ENCODE results near the gene POU2F1.
"Not testable (repeated sequence)": the region's sequence is repeated elsewhere in the genome, so short reads cannot be mapped to it uniquely, and the experiment has no call there.

POU2F1 gene

GRCh38 chr1:167274061-167274460 lies 53.4 kb downstream of the POU2F1 start:
- DNase-seq, result no peak

GRCh38 chr1:167276969-167277368 lies 56.3 kb downstream of the POU2F1 start:
- no peak for DNase-seq

DNA sequence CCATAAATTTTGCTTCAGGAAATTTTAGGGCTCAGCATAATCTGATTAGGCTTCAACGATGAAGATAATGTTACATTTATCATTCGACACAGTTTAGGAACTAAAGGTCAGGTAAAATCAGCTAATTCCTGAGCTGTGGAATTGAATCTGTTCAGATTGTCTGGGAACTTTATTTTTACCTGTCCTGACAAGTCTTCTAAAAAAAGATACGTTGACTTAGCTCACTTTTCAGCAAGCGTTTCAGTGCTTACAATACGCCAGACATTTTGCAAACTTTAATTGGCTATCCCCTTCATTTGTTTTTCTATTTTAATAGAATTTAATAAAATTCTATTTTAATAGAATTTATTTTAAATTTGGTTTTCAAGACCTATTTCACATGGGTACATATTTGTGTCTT lies 57.8 kb downstream of the POU2F1 start:
- no peak for DNase-seq

DNA sequence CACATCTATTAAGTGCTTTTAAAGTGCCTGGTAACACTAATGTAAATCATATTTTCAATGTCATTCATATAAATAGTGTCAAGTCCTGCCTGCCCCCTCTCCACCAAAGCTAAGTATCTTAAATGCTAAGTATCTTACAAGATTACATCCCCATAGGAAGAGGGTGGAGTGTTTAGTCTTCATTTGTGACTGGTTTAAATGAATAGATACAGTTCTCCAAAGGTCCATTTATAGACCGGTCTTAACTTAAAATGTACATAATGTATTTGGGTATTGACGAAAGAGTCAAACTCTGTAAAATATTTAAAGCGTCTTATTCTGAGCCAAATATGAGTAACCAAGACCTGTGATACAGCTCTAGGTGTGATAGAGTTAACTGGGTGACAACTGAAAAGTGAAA lies 60.2 kb downstream of the POU2F1 start:
- DNase-seq, result no peak

DNA sequence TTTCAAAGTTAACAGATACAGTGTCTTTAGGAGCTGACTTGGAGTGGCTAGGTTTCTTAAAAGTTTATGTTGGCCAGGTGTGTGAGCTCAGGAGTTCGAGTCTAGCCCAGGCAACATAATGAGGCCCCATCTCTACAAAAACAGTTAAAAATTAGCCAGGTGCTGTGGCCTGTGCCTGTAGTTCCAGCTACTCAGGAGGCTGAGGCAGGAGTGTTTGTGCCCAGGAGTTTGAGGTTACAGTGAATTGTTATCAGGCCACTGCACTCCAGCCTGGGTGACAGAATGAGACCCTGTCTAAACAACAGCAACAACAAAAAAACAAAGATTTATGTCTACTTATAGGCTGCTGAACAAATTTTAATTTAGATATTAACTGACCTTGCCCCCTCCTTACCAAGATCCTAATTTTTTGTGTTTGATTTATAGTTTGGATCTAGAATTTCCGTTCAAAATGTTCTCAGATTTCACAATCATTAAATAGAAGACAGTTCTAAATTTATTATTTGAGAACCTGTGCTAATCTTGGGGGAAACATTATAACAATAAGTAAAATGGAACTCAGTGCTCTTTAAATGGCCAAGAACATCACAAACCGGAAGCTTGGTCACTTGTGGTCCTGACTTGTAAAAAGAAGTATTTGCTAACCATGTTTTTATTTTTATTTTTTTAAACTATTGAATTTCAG lies 67.8 kb downstream of the POU2F1 start:
- no peak for DNase-seq

GRCh38 chr1:167289075-167289442 lies 68.4 kb downstream of the POU2F1 start:
- DNase-seq, result no peak

GRCh38 chr1:167289966-167290365 lies 69.3 kb downstream of the POU2F1 start:
- no peak for DNase-seq

GRCh38 chr1:167291539-167292185 lies 71.0 kb downstream of the POU2F1 start:
- no peak for DNase-seq

- no peak for DNase-seq
These were observed 71.5 kb downstream of the POU2F1 start for GRCh38 chr1:167292216-167292615.

DNA sequence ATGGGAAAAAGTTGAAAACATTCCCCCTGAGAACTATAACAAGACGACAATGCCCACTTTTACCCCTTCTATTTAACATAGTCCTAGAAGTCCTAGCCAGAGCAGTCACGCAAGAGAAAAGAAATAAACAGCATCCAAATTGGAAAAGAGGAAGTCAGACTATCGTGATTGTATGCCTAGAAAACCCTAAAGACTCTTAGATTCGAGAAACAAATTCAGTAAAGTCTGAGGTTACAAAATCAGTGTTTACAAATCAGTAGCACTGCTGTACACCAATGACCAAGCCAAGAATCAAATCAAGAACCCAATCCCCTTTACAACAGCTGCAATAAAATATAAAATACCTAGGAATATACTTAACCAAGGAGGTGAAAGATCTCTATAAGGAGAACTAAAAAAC lies 72.4 kb downstream of the POU2F1 start:
- DNase-seq, result no peak

DNA sequence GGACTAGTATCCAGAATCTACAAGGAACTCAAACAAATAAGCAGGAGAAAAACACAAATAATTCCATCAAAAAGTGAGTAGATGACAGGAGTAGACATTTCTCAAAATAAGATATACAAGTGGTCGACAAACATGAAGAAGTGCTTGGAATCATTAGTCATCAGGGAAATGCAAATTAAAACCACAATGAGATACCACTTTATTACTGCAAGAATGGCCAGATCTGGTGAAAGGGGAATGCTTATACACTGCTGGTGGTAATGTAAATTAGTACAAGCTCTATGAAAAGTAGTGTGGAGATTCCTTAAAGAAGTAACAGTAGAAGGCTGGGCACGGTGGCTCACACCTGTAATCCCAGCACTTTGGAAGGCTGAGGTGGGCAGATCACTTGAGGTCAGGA lies 73.8 kb downstream of the POU2F1 start:
- no peak for DNase-seq

GRCh38 chr1:167297222-167298214 lies 76.8 kb downstream of the POU2F1 start:
- peak; percentile 53 for DNase-seq

DNA sequence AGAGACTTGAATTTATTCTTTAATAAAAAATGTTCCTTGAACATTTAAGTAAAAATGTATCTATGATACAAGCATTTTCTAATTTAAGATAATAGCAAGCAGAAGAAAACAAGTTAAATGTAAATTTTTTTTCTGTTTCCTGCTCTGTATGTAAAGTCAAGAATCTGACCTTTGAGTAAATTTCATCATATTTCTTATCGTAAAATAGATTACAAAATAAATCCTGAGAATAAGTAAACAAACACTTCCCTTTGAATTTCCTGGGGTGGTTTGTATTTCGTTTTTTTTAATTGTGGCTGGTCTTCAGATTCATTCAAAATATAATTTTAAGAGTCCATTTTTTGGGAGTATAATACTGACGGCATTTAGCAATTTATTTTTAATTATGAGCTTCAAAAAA lies 77.6 kb downstream of the POU2F1 start:
- no peak for DNase-seq

GRCh38 chr1:167301355-167301754 lies 80.7 kb downstream of the POU2F1 start:
- no peak for DNase-seq

DNA sequence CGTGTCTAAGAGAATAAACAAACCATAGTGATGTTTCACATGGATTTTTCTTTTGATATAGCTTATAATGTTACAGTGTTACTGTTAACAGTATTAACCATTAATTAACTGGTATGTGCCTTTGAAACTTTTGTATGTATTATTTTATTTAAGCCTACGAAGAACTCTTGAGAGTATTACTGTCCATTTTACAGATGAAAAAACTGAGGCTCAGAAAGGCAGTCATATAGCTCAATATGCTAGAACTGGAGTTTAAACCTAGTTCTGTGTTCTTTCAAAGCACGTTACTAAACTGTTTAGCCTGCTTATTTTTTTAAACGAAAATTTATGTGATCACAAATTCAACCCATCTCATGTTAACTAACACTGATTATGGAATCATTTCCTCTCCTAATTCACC lies 83.5 kb downstream of the POU2F1 start:
- DNase-seq, result no peak

DNA sequence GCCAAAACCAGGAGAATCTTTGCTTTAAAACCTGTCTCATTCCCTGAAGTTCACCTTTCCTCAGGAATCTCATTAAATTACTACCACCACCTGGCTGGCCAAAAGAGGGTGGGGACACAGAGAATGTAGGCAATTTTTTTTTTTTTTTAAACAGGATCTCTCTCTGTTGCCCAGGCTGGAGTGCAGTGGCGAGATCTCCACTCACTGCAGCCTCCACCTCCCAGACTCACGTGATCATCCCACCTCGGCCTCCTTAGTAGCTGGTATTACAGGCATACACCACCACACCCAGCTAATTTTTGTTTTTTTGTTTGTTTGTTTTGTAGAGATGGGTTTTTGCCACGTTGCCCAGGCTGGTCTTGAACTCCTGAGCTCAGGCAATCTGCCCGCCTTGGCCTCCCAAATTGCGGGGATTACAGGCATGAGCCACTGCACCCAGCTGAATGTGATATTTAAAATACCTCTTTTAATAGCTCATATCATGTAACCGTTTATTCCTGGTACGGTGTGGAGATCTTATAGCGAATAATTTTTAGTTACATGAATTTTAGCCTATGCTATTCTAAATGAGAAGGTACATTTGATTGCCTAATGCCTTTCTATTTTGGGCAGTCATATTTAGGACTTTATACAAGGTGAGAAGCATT lies 84.5 kb downstream of the POU2F1 start:
- no peak for DNase-seq

DNA sequence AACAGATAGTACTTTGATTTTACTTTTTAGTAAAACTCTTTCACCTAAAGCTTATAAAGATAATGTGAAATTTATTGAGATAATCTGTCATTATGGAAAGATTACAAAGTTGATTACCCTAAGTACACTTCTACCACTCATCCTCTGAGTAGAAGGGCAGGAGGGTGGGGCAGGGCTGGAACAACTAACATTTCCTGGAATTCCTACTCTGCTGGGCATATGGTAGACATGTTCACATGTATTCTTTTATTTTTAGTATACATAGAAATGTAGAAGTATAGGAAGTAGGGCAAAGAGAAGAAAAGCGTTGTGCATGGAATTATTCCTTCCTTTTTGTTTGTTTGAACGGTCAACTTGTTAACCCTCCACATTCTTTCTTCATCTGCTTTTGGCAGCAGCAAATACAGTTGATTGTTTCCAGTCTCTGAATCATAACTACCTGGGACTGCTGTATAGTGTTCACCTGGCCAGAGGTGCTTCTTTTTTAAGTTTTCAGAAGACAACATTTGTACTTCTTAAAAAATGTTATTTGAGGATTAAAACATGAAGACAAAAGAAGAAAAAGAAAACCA lies 85.1 kb downstream of the POU2F1 start:
- no peak for DNase-seq

GRCh38 chr1:167310732-167311131 lies 90.0 kb downstream of the POU2F1 start:
- DNase-seq, result no peak

DNA sequence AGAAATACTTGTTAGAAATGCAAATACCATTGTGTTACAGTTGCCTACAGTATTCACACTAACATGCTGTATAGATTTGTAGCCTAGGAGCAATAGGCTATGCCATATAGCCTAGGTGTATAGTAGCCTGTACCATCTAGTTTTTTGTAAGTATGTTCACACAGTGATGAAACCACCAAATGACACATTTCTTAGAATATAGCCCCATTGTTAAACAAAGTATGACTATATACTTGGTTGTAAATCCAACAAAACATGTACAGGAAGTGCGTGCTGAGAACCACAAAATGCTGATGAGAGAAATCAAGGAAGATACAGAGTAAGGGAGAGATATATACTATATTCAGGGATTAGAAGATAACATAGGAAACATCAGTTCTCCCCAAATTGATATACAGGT lies 92.2 kb downstream of the POU2F1 start:
- no peak for DNase-seq

DNA sequence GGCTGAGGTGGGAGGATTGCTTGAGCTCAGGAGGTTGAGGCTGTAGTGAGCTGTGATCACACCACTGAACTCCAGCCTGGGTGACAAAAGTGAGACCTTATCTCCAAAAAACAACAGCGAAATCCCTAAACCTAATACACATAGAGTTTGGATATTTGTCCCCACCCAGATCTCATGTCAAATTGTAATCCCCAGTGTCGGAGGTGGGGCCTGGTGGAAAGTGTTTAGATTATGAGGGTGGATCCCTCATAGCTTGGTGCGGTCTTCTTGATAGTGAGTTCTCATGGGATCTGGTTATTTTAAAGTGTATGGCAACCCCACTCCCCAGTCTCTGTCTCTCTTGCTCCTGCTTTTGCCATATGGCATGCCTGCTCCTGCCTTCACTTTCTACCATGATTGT lies 94.0 kb downstream of the POU2F1 start:
- DNase-seq, result no peak

DNA sequence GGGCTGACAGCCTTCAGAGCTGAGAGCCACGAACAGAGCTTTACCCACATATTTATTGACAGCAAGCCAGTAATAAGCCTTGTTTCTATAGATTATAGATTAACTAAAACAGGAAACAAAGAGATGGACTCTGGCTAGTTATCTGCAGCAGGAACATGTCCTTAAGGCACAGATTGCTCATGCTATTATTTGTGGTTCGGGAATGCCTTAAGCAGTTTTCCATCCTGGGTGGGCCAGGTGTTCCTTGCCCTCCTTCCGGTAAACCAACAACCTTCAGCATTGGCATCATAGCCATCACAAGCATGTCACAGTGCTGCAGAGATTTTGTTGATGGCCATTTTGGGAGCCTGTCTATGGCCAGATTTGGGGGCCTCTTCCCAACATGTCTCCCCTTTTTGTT lies 96.8 kb downstream of the POU2F1 start:
- DNase-seq, result no peak

DNA sequence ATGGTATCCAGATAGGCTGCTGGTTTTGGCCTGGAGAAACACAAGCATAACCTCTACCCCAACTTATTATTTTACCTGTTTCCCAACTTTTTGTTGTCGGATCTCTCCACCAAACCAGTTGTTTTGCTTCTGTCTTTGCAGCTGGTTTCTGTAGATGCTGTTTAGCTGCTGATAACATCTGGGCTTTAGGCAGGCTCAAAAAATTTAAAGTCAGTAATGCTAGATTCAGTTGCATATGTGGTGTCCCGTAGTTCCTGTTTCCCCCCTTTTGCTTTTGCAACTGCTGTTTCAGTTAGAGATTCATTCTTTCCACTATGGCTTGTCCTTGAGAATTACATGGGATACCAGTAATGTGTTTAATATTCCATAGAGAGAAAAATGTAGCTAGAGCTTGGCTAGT lies 98.5 kb downstream of the POU2F1 start:
- not testable (repeated sequence) for DNase-seq

GRCh38 chr1:167322483-167322882 lies 101.8 kb downstream of the POU2F1 start:
- DNase-seq, result no peak
